Measurements from ENCODE around the gene BOD1L2. TPM values are rescaled to one million over a fixed set of nuclear protein-coding genes. Genes with fewer than 3 reads are reported as not detected.

BOD1L2 gene
- total RNA-seq: not detected

- Histone ChIP-seq H3K4me3 (no peak within 1 kb of the TSS), H3K9me3 (no peaks in the 10 kb centered on the region), H3K36me3 (no peaks in the 10 kb centered on the region), H3K27ac (no peak within 1 kb of the TSS), H3K27me3 (no peaks in the 10 kb centered on the region), H3K4me1 (no peaks in the 10 kb centered on the region)
- no peak for TF ChIP-seq CTCF (IDR thresholded peaks at IDR 0.05)
- no peak for DNase-seq (ENCODE audit: low spot score in 2 of 2)
- intact Hi-C loops (cut with DNase I): no loop called here
Observed at GRCh38 chr18:57146956-57147636, at the start of gene BOD1L2. TSS of gene BOD1L2 (plus strand) at chr18:57147087. CDS start at chr18:57147313, 226 bp downstream.

- H3K36me3 ChIP-seq: no peaks in the 10 kb centered on the region
- H3K9me3 ChIP-seq: no peaks in the 10 kb centered on the region
- no peaks in the 10 kb centered on the region for H3K4me1 ChIP-seq
- intact Hi-C loops (cut with DNase I): no loop called here
- no peak for DNase-seq (ENCODE audit: low spot score in 2 of 2)
- no peak overlapping the region for H3K4me3 ChIP-seq
- TF ChIP-seq CTCF (IDR thresholded peaks at IDR 0.05): no peak
- H3K27me3 ChIP-seq: no peaks in the 10 kb centered on the region
- H3K27ac ChIP-seq: no peak overlapping the region
Observed at GRCh38 chr18:57107140-57107832, 39.6 kb upstream of the BOD1L2 start.

GRCh38 chr18:57110290-57110689 is 36.6 kb upstream of the BOD1L2 start:
- no peaks in the 10 kb centered on the region for H3K27me3 ChIP-seq
- intact Hi-C loops (cut with DNase I): no loop called here
- no peaks in the 10 kb centered on the region for H3K4me1 ChIP-seq
- H3K4me3 ChIP-seq: no peak overlapping the region
- no peaks in the 10 kb centered on the region for H3K9me3 ChIP-seq
- no peak overlapping the region for H3K27ac ChIP-seq
- TF ChIP-seq CTCF (IDR thresholded peaks at IDR 0.05): no peak
- no peaks in the 10 kb centered on the region for H3K36me3 ChIP-seq
- no peak for DNase-seq (ENCODE audit: low spot score in 2 of 2)

- TF ChIP-seq CTCF (IDR thresholded peaks at IDR 0.05): no peak
- H3K4me3 ChIP-seq: no peak overlapping the region
- intact Hi-C loops (cut with DNase I): no loop called here
- H3K4me1 ChIP-seq: no peaks in the 10 kb centered on the region
- H3K9me3 ChIP-seq: no peaks in the 10 kb centered on the region
- no peak overlapping the region for H3K27ac ChIP-seq
- no peak for DNase-seq (ENCODE audit: low spot score in 2 of 2)
- no peaks in the 10 kb centered on the region for H3K36me3 ChIP-seq
- no peaks in the 10 kb centered on the region for H3K27me3 ChIP-seq
Observed at GRCh38 chr18:57113799-57114420, 33.0 kb upstream of the BOD1L2 start.

- no peak overlapping the region for H3K27ac ChIP-seq
- H3K9me3 ChIP-seq: no peaks in the 10 kb centered on the region
- no peak for DNase-seq (ENCODE audit: low spot score in 2 of 2)
- intact Hi-C loops (cut with DNase I): no loop called here
- H3K36me3 ChIP-seq: no peaks in the 10 kb centered on the region
- H3K4me3 ChIP-seq: no peak overlapping the region
- no peaks in the 10 kb centered on the region for H3K4me1 ChIP-seq
- TF ChIP-seq CTCF (IDR thresholded peaks at IDR 0.05): no peak
- no peaks in the 10 kb centered on the region for H3K27me3 ChIP-seq
Observed at GRCh38 chr18:57116598-57117132, 30.2 kb upstream of the BOD1L2 start.

Measured in ascending aorta (tissue), 2 donors.